ENCODE measurements around the gene NSDHL. TPM values are rescaled to one million over a fixed set of nuclear protein-coding genes. Genes with fewer than 3 reads are reported as not detected.

NSDHL gene
- total RNA-seq, 4 donors from 2014 or later, result 1.4 to 21.0 (median 13.5) TPM

- Histone ChIP-seq H3K36me3 (no peaks in the 10 kb centered on the region), H3K27ac (no peak overlapping the region), H3K4me3 (no peak overlapping the region), H3K4me1 (no peaks in the 10 kb centered on the region), H3K27me3 (no peaks in the 10 kb centered on the region), H3K9me3 (no peaks in the 10 kb centered on the region)
- in situ Hi-C loops (cut with MboI; ENCODE audit: low pct_ligation_motif_present in 1 of 4, low pct_unique_long_range_greater_than_20kb in 1 of 4, low sequenced_read_pairs in 3 of 4) (no loop called here), intact Hi-C loops (cut with DNase I; ENCODE audit: low total_unique reads) (no loop called here)
- no peak for DNase-seq
- TF ChIP-seq CTCF (IDR thresholded peaks at IDR 0.05) (no peak), EP300 (IDR thresholded peaks at IDR 0.05; ENCODE audit: low read depth) (no peak), POLR2A (IDR thresholded peaks at IDR 0.05) (no peak), POLR2AphosphoS5 (IDR thresholded peaks at IDR 0.05) (no peak)
- 81% methylated on average over 6 of the region's 6 CpGs; no CpG with 5 or more reads in 1 of the 2 donors for WGBS, 2 donors (ENCODE audit: low coverage in 1 of 2)
Observed at GRCh38 chrX:152913910-152914309, 83.0 kb downstream of the NSDHL start.

- H3K9me3 ChIP-seq, result no peaks in the 10 kb centered on the region
- in situ Hi-C loops (cut with MboI; ENCODE audit: low pct_ligation_motif_present in 1 of 4, low pct_unique_long_range_greater_than_20kb in 1 of 4, low sequenced_read_pairs in 3 of 4) (no loop called here), intact Hi-C loops (cut with DNase I; ENCODE audit: low total_unique reads) (no loop called here)
- TF ChIP-seq POLR2A (IDR thresholded peaks at IDR 0.05), result no peak
- TF ChIP-seq CTCF (IDR thresholded peaks at IDR 0.05), result peak; percentile 22 to 45 (median 39)
- H3K36me3 ChIP-seq, result no peaks in the 10 kb centered on the region
- 44% methylated on average over 13 of the region's 13 CpGs; no CpG with 5 or more reads in 1 of the 2 donors for WGBS, 2 donors (ENCODE audit: low coverage in 1 of 2)
- H3K27me3 ChIP-seq, result no peaks in the 10 kb centered on the region
- DNase-seq, result no peak
- no peak overlapping the region for H3K4me3 ChIP-seq
- no peak overlapping the region for H3K27ac ChIP-seq
- no peaks in the 10 kb centered on the region for H3K4me1 ChIP-seq
Observed at GRCh38 chrX:152915541-152916241, 84.8 kb downstream of the NSDHL start.

GRCh38 chrX:152917656-152918579 lies 87.1 kb downstream of the NSDHL start:
- no peak for TF ChIP-seq POLR2AphosphoS5 (IDR thresholded peaks at IDR 0.05)
- no peak for TF ChIP-seq POLR2A (IDR thresholded peaks at IDR 0.05)
- no peak for TF ChIP-seq CTCF (IDR thresholded peaks at IDR 0.05)
- no peak for TF ChIP-seq EP300 (IDR thresholded peaks at IDR 0.05; ENCODE audit: low read depth)
- 61% methylated on average over 21 of the region's 21 CpGs; no CpG with 5 or more reads in 1 of the 2 donors for WGBS, 2 donors (ENCODE audit: low coverage in 1 of 2)
- Histone ChIP-seq H3K4me1 (no peaks in the 10 kb centered on the region), H3K36me3 (no peaks in the 10 kb centered on the region), H3K27me3 (no peaks in the 10 kb centered on the region), H3K27ac (no peak overlapping the region), H3K9me3 (no peaks in the 10 kb centered on the region), H3K4me3 (no peak overlapping the region)
- no peak for DNase-seq
- intact Hi-C loops (cut with DNase I; ENCODE audit: low total_unique reads) (no loop called here), in situ Hi-C loops (cut with MboI; ENCODE audit: low pct_ligation_motif_present in 1 of 4, low pct_unique_long_range_greater_than_20kb in 1 of 4, low sequenced_read_pairs in 3 of 4) (no loop called here)

- in situ Hi-C loops (cut with MboI; ENCODE audit: low pct_ligation_motif_present in 1 of 4, low pct_unique_long_range_greater_than_20kb in 1 of 4, low sequenced_read_pairs in 3 of 4), result no loop called here
Observed at GRCh38 chrX:152918707-152919106, 87.8 kb downstream of the NSDHL start.

More at GRCh38 chrX:152918707-152919106, 87.8 kb downstream of the NSDHL start:
- Histone ChIP-seq H3K4me3 (no peak overlapping the region), H3K4me1 (no peaks in the 10 kb centered on the region), H3K27ac (no peak overlapping the region), H3K9me3 (no peaks in the 10 kb centered on the region), H3K27me3 (no peaks in the 10 kb centered on the region), H3K36me3 (no peaks in the 10 kb centered on the region)
- no peak for DNase-seq
- TF ChIP-seq POLR2AphosphoS5 (IDR thresholded peaks at IDR 0.05) (no peak), EP300 (IDR thresholded peaks at IDR 0.05; ENCODE audit: low read depth) (no peak), CTCF (IDR thresholded peaks at IDR 0.05) (no peak), POLR2A (IDR thresholded peaks at IDR 0.05) (no peak)
- 61% methylated on average over 7 of the region's 7 CpGs; no CpG with 5 or more reads in 1 of the 2 donors for WGBS, 2 donors (ENCODE audit: low coverage in 1 of 2)
- intact Hi-C loops (cut with DNase I; ENCODE audit: low total_unique reads), result no loop called here

All from transverse colon (tissue), 4 donors.